Bronchial epithelial cell (primary cell): Measurements from ENCODE around the gene OSBPL1A. TPM values are rescaled to one million over a fixed set of nuclear protein-coding genes. Genes with fewer than 3 reads are reported as not detected.

Experiments
- DNase-seq: peaks from one replicate; pipeline ENCODE4 v3.0.0-alpha.2; 2010; ENCODE audit warnings: low read depth
- FAIRE-seq: peaks from 2 replicates; lab custom pipeline; 2011; peaks lifted over from hg19 to GRCh38; lab: Jason Lieb, UNC
- H3K27me3 ChIP-seq: 2 replicates; pipeline ENCODE4 v1.5.1; 2011; ENCODE audit warnings: low read length; ENCODE audit not compliant: control insufficient read depth, insufficient read depth
- H3K36me3 ChIP-seq: 2 replicates; pipeline ENCODE4 v1.5.1; 2011; ENCODE audit warnings: low read length; ENCODE audit not compliant: control insufficient read depth, insufficient read depth
- H3K4me3 ChIP-seq: 2 replicates; pipeline ENCODE4 v1.5.1; 2011; ENCODE audit warnings: mild to moderate bottlenecking, low read depth, low read length, control low read depth
- total RNA-seq: library from RNA; depleted of rRNA; stranded (reverse); fragments of >200 nt; gene quantifications from 2 replicates; pipeline ENCODE4 v1.2.1, GENCODE V29; 2014
- TF ChIP-seq, protein P1 (sequence below): IDR thresholded peaks from 2 replicates; pipeline ENCODE4 v1.5.1; 2011; ENCODE audit warnings: mild to moderate bottlenecking, moderate library complexity, low read length, control low read depth, inconsistent platforms; ENCODE audit not compliant: insufficient read depth, severe bottlenecking

The OSBPL1A gene
- total RNA-seq, 1 donor from 2014 or later: 22.6 TPM

DNA sequence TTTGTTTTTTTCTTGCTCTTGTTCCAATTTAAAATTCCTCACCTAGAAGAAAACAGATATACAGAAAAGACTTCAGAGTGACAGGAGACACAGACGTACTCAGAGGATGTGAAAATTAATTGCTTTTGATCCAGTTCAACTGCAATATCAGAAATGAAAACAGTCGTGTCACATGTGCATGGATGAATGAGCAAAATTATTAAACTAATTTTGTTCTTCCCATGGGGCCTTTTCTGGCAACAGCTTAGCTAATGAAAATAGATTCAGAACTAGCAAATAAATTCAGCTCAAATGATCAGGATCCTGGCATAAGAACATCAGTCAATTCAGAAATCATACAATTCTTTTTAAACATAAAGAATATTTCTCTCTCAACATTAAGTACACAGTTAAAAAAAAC lies 158.3 kb downstream of the OSBPL1A start:
- DNase-seq (no peak), FAIRE-seq (no peak)
- H3K4me3 ChIP-seq: no peak overlapping the region
- TF ChIP-seq, protein P1, sequence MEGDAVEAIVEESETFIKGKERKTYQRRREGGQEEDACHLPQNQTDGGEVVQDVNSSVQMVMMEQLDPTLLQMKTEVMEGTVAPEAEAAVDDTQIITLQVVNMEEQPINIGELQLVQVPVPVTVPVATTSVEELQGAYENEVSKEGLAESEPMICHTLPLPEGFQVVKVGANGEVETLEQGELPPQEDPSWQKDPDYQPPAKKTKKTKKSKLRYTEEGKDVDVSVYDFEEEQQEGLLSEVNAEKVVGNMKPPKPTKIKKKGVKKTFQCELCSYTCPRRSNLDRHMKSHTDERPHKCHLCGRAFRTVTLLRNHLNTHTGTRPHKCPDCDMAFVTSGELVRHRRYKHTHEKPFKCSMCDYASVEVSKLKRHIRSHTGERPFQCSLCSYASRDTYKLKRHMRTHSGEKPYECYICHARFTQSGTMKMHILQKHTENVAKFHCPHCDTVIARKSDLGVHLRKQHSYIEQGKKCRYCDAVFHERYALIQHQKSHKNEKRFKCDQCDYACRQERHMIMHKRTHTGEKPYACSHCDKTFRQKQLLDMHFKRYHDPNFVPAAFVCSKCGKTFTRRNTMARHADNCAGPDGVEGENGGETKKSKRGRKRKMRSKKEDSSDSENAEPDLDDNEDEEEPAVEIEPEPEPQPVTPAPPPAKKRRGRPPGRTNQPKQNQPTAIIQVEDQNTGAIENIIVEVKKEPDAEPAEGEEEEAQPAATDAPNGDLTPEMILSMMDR: no peak
- no peaks in the 10 kb centered on the region for H3K36me3 ChIP-seq
- H3K27me3 ChIP-seq: no peaks in the 10 kb centered on the region

DNA sequence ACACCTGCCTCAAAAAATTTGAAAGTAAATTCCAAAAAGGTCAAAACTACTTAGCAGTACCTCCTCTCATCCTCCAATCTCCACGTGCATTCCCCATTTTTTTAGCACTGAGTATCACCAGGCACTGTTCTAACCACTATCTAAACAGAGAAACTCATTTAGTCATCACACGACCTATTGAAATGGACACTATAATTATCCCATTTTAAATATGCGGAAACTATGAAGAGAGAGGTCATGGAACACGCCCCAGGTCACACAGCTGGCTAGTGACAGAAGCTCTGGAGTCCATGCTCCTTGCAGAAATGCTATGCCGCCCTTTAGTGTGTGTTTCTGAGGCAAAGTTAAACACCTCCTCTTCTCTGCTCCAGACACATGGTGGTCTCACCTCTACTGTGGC lies 159.2 kb downstream of the OSBPL1A start:
- TF ChIP-seq, protein P1: no peak
- Histone ChIP-seq H3K36me3 (no peaks in the 10 kb centered on the region), H3K27me3 (no peaks in the 10 kb centered on the region), H3K4me3 (no peak overlapping the region)
- no peak for DNase-seq
- no peak for FAIRE-seq

DNA sequence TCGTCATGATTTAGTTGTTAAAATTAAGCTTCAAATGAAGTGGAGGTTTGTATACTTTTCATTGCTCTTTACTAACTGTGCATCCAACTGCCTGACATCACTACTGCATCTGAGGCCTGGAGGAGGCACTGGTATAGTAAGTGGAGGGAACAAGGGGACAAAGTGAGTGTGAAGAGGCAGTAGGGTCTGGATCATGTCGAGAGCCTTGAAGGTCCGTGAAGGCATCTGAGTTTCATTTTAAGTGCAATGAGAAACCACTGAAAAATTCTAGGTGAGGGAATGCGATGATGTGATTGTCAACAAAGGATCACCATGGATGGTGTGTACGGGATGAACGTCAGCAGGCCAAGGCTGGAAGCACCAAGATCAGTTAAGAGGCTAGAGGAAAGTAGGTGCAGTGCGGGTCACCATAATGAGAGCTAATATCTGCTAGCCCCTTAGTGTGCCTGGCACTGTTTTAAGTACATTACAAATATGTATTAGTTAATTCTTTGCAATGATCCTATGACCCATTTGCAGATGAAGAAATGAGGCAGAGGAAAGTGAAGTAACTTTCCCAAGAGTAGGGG lies 162.7 kb downstream of the OSBPL1A start:
- Histone ChIP-seq H3K27me3 (no peaks in the 10 kb centered on the region), H3K36me3 (no peaks in the 10 kb centered on the region), H3K4me3 (no peak overlapping the region)
- TF ChIP-seq, protein P1: no peak
- FAIRE-seq (no peak), DNase-seq (no peak)

DNA sequence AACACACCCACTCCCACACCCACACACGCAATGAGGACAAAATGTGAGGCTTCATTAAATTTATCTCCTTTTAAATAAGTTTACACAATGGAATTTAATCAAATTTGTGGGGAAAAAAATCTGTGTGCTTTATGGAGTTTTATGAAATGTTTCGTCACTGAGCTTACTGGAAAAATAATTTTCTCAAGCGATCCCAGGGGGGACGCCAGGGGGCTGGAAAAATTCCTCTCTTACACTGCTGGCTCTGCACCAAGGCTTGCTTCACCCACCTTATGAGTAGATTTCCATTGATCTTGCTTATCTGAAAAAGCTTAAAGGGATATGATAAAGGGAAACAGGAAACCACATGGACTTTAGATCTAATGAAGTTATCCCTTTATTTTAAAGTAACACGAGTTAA lies 163.3 kb downstream of the OSBPL1A start:
- H3K36me3 ChIP-seq: no peaks in the 10 kb centered on the region
- no peak overlapping the region for H3K4me3 ChIP-seq
- DNase-seq: no peak
- no peak for FAIRE-seq
- no peaks in the 10 kb centered on the region for H3K27me3 ChIP-seq
- TF ChIP-seq, protein P1: no peak

DNA sequence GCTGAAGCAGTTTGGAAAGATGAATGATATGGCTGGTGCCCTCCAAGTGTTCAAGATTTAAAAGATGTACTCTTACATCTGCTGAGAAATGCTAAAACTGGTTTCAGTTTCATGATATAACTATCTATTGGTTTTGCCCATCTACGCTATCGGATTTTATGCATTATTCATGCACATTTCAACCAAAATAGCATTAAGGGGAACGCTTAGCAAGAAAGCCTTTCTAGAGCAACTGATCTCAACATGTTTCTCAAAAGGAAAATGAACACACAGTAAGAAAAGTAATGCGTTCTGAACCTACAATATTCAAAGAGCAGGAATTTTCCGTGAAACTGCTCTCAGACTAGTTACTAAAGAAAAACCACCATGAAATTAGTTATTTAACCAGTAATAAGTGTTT lies 164.8 kb downstream of the OSBPL1A start:
- TF ChIP-seq, protein P1: no peak
- Histone ChIP-seq H3K36me3 (no peaks in the 10 kb centered on the region), H3K27me3 (no peaks in the 10 kb centered on the region), H3K4me3 (no peak overlapping the region)
- FAIRE-seq (no peak), DNase-seq (no peak)
